SIG-M5 (cell line): ENCODE data around the gene LARP6.

Experiments
- DNase-seq: peaks from one replicate; lab custom pipeline; 2025; lab: John Stamatoyannopoulos, UW

LARP6 gene

DNA sequence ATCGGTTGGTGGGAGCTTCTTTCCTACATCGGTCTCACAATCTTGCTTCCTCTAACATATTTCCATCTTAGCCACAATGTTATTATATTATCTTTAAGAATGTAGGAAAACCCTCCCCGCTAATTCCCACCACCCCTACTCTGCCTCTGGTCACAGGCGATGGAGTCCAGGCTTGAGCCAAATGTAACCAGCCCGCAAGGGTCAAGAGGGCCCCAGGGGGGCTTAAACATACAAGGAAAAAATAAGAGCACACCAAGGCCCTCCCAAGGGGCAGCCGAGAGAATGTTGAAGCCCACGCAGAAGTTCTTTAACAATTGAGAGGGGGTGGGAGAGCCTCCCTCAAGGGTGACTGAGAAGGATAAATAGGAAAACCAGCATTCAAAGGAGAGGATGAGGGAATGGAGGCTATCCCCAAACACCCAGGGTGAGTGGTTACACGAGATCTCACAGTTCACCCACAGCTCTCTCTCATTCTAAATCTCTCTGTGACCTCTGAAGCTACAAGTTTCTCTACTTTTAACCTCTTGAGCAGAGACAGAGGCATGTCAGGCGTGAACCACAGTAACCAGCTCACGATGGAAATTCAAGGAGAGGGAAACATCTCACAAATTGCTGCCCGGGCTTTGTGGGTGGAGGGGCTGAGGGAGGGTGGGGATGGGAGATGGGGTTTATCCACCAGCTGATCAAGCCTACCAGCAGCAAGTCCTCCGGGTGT is 59.2 kb downstream of the LARP6 start:
- DNase-seq, result no peak

DNA sequence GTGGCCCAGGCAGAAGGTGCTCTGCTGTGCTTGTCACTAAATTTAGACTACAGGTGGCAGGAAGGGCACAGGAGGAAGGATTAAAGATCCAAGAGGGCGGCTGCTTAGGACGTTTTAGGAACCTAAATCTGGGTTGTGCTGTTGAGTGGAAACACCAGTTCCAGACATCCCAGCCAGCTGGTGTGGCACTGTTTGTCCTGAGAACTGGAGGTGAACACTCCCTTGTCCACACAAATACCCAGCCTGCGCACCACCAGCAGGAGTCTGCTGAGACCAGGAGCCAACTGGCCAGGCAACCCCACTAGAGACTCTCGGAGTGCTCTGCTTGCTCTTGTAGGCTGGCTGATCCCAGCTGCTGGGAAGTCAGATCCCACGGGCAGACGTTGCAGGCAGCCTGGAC is 60.3 kb downstream of the LARP6 start:
- DNase-seq, result no peak

DNA sequence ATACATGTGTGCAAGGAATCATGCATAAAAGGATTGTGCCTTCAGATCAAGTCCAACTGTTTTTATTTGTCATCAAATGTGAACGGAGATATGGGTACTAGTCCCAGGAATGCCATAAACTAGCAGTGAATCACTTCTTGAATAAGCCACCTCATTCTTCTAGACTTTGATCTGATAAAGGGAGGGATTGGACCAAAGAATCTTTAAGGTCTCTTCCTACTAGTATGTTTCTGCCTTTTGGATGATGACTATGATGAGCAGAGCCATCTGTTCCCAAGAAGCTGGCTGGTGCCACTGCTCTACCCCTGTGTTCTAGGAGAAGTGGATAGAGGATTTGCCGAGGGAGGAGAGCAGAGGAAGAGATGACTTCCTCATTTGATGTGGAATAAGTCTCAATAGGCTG is 61.8 kb downstream of the LARP6 start:
- DNase-seq, result no peak

DNA sequence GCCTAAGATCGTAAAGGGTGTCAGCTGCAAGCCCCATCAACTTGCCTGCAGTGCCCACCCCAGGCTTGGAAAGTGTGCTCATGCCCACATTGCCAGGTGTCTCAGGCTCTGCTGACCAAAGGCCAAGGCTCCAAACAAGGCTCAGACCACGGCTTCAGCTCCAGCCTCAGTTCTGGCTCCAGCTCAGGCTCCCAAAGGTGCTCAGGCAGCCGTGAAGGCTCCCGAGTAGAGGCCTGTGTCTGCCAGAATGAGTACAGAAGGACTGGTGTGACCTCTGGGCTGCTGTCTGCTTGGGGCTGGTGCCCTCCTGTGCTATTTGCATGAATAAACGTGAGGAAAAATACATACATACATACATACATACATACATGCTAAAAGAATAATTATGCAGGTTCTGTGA is 62.7 kb downstream of the LARP6 start:
- no peak for DNase-seq

DNA sequence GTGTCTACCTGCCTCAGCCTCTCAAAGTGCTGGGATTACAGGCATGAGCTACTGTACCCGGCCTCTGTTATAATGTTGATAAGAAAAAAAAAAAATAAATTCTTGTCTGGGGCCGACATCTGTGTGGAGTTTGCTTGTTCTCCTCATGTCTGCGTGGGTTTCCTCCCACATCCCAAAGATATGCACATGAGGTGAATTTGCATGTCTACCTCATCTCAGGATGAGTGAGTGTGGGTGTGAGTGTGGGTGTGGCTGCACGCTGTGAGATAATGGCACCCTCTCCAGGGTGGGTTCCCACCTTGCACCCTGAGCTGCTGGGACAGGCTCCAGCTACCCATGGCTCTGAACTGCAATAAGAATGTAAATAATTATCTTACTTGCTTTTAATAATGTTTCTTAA is 64.7 kb downstream of the LARP6 start:
- no peak for DNase-seq

DNA sequence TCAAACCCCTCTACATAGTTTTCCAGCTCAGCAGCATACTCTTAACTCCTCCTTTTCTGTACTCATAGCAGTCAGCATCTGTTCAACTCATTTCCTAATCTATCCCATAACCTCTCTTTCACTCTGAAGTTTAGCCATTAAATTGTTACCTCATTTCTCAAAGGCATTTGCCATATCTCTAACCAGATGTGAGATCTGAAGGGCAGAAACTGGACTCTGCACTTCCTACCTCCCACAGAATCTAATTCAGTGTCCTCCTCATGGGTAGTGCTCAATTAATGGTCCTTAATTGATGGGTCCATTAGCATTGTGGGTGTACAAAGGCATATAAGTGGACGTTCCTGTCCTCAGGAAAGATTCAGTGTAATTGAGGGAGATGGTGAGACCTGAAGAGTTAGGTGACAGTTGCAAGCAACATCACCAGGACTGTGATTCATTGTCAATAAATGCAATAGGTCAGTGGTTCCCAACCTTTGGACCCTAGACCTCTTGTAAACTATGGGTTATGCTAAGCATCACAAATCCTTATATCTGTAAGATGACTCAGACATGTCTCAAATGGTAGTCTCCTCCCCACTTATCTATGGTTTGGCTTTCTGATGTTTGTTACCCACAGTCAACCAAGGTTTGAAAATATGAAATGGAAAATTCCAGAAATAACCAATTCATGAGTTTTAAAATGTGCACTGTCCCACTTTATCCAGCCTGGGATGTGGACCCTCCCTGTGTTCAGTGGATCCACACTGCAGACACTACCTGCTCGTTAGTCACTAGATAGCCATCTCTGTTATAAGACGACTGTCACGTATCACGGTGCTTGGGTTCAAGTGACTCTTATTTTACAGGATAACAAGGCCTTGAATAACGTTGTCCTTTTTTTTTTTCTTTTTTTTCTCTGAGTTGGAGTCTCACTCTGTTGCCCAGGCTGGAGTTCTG is 65.6 kb downstream of the LARP6 start:
- no peak for DNase-seq

DNA sequence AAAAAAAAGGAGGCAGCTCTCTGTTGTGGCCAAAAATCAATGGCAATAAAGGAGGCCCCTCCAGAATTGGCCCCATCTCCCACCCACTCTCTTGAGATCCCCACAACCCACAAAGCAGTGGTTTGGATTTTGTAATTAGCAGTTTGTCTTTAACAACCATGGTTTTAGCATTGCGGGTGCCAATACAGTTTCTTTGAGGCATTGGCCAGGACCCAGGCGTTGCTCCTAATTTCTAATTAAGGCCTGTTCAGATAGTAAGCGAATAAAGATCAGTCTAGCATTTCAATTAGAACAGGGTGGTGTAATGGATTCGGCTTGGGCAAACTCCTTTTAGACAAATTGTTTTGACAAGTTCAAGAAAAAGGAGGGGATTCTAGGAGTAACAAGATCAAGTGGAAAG is 67.0 kb downstream of the LARP6 start:
- no peak for DNase-seq

DNA sequence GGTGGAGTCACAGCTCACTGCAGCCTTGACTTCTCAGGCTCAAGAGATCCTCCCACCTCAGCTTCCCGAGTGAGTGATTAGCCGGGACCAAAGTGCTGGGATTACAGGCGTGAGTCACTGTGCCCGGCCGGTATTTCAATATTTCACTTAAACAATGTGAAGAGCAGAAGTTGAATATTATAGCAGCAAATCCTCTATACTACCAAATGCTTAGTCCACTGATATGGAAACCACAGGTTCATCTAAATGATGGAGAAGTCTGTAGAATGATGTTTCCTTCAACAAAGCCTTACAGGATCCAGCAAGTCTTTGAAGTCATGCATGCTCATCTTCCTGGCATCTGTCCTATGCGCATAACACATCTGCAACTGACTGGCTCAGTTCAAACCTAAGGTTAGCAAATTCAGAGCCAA is 70.3 kb downstream of the LARP6 start:
- no peak for DNase-seq

DNA sequence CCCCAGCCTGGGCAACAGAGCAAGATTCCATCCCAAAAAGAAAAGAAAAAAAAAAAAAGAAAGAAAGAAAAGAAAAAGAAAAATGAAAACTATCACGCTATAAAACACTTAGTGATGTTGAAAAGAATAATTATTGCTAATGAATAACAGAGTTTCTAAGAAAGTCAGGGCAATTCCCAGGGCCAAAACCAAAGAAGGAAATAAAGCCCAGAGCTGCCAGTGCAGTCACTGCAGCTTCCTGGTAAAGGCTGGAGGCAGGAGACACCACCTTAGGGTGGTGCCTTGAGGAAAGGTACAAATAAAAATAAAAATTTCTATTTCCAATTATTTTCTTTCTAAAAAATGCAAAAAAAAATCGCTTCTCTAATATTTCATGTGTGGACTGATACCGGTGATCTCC is 70.9 kb downstream of the LARP6 start:
- DNase-seq, result no peak

DNA sequence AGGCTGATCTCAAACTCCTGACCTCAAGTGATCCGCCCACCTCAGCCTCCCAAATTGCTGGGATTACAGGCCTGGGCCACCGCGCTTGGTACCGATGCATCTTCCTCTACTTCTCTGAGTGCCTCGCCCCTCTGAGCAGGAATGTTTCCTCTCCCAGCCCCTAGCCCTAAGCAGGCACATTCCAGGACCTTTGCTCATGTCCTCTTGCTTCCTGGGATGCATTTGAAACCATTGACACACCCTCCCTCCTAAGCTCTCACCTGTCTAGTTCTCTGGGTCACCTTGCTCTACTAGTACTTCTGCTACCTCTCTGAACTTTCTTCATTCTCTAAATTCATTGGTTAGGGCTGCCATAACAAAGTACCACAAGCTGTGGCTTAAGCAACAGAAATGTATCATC is 72.7 kb downstream of the LARP6 start:
- DNase-seq, result no peak
